Kidney epithelial cell (primary cell): ENCODE results near the gene POU3F3. TPM values are rescaled to one million over a fixed set of nuclear protein-coding genes. Genes with fewer than 3 reads are reported as not detected.
A peak's percentile ranks its signal among the peaks of the same experiment; 100 is the strongest.

Experiments used
- DNase-seq: peaks from one replicate; pipeline ENCODE4 v3.0.0-alpha.2; 2010; ENCODE audit warnings: low read depth
- H3K27me3 ChIP-seq: 2 replicates; pipeline ENCODE4 v1.6.0; 2011; ENCODE audit warnings: low read length; ENCODE audit not compliant: control insufficient read depth, insufficient read depth
- H3K36me3 ChIP-seq: 2 replicates; pipeline ENCODE4 v1.5.1; 2011; ENCODE audit warnings: low read length; ENCODE audit not compliant: control insufficient read depth, insufficient read depth
- H3K4me3 ChIP-seq: 2 replicates; pipeline ENCODE4 v1.5.1; 2011; ENCODE audit warnings: low read depth, mild to moderate bottlenecking, control low read depth, low read length
- CTCF ChIP-seq: IDR thresholded peaks from 2 replicates; pipeline ENCODE4 v1.5.1; 2011; ENCODE audit warnings: mild to moderate bottlenecking, moderate library complexity, low read length, control low read depth, inconsistent platforms; ENCODE audit not compliant: insufficient read depth, poor library complexity, severe bottlenecking
- total RNA-seq: library from RNA; depleted of rRNA; stranded (reverse); fragments of >200 nt; gene quantifications from 2 replicates; pipeline ENCODE4 v1.2.3, GENCODE V29; 2015

Gene POU3F3
- total RNA-seq, 1 donor from 2014 or later: 19.0 TPM

GRCh38 chr2:104820126-104820525 lies 33.8 kb upstream of the POU3F3 start:
- H3K27me3 ChIP-seq: no peaks in the 10 kb centered on the region
- DNase-seq: no peak
- H3K4me3 ChIP-seq: no peak overlapping the region
- no peaks in the 10 kb centered on the region for H3K36me3 ChIP-seq
- TF ChIP-seq CTCF: no peak

GRCh38 chr2:104825124-104825865 lies 28.6 kb upstream of the POU3F3 start:
- Histone ChIP-seq H3K4me3 (no peak overlapping the region), H3K36me3 (no peaks in the 10 kb centered on the region), H3K27me3 (no peaks in the 10 kb centered on the region)
- peak; percentile 67 for DNase-seq
- TF ChIP-seq CTCF: no peak

GRCh38 chr2:104826016-104826415 lies 27.9 kb upstream of the POU3F3 start:
- Histone ChIP-seq H3K4me3 (no peak overlapping the region), H3K27me3 (no peaks in the 10 kb centered on the region), H3K36me3 (no peaks in the 10 kb centered on the region)
- TF ChIP-seq CTCF: no peak
- no peak for DNase-seq

- TF ChIP-seq CTCF: no peak
These were observed 22.2 kb upstream of the POU3F3 start for GRCh38 chr2:104831742-104832141.

GRCh38 chr2:104834431-104835153 lies 19.3 kb upstream of the POU3F3 start:
- H3K27me3 ChIP-seq: no peaks in the 10 kb centered on the region
- H3K4me3 ChIP-seq: no peak overlapping the region
- H3K36me3 ChIP-seq: no peaks in the 10 kb centered on the region
- DNase-seq: no peak
- no peak for TF ChIP-seq CTCF

More at GRCh38 chr2:104831742-104832141, 22.2 kb upstream of the POU3F3 start:
- DNase-seq: no peak
- H3K4me3 ChIP-seq: no peak overlapping the region
- H3K27me3 ChIP-seq: no peaks in the 10 kb centered on the region
- H3K36me3 ChIP-seq: no peaks in the 10 kb centered on the region

GRCh38 chr2:104836265-104836664 lies 17.6 kb upstream of the POU3F3 start:
- H3K36me3 ChIP-seq: no peaks in the 10 kb centered on the region
- no peak overlapping the region for H3K4me3 ChIP-seq
- H3K27me3 ChIP-seq: no peaks in the 10 kb centered on the region
- DNase-seq: no peak
- no peak for TF ChIP-seq CTCF
